GM19023 (cell line): ENCODE measurements around the gene CA4.
"Not testable (repeated sequence)": the region's sequence is repeated elsewhere in the genome, so short reads cannot be mapped to it uniquely, and the experiment has no call there.

ENCODE experiments used
- ATAC-seq: cut with Tn5 transposase; IDR thresholded peaks from one replicate; pipeline ENCODE4 v1.9.1; 2021; ENCODE audit warnings: mild to moderate bottlenecking, moderate library complexity; ENCODE audit not compliant: unreplicated experiment

The CA4 gene

GRCh38 chr17:60149691-60150582, at the start of gene CA4:
Gene CA4 (plus strand): TSS chr17:60149973. CDS start chr17:60150035, 62 bp downstream.
- ATAC-seq = no peak

- not testable (repeated sequence) for ATAC-seq
These were observed 49.2 kb upstream of the CA4 start for GRCh38 chr17:60100577-60100976.

- not testable (repeated sequence) for ATAC-seq
These were observed 47.6 kb upstream of the CA4 start for GRCh38 chr17:60102015-60102631.

GRCh38 chr17:60102632-60103096, 47.1 kb upstream of the CA4 start:
- ATAC-seq = no peak

- no peak for ATAC-seq
These were observed 45.8 kb upstream of the CA4 start for GRCh38 chr17:60103957-60104356.

- ATAC-seq = no peak
These were observed 43.3 kb upstream of the CA4 start for GRCh38 chr17:60106340-60107059.

GRCh38 chr17:60107526-60108257, 42.1 kb upstream of the CA4 start:
- ATAC-seq = no peak

GRCh38 chr17:60108309-60108708, 41.5 kb upstream of the CA4 start:
- not testable (repeated sequence) for ATAC-seq

- ATAC-seq = no peak
These were observed 41.1 kb upstream of the CA4 start for GRCh38 chr17:60108712-60109111.

- ATAC-seq = no peak
These were observed 40.6 kb upstream of the CA4 start for GRCh38 chr17:60109161-60109560.

- ATAC-seq = no peak
These were observed 39.2 kb upstream of the CA4 start for GRCh38 chr17:60110586-60110985.

GRCh38 chr17:60111661-60112060, 38.1 kb upstream of the CA4 start:
- ATAC-seq = not testable (repeated sequence)

GRCh38 chr17:60115364-60115763, 34.4 kb upstream of the CA4 start:
- not testable (repeated sequence) for ATAC-seq

GRCh38 chr17:60116196-60116595, 33.6 kb upstream of the CA4 start:
- ATAC-seq = not testable (repeated sequence)

GRCh38 chr17:60119162-60119561, 30.6 kb upstream of the CA4 start:
- ATAC-seq = not testable (repeated sequence)

- not testable (repeated sequence) for ATAC-seq
These were observed 29.7 kb upstream of the CA4 start for GRCh38 chr17:60119807-60120748.

- ATAC-seq = no peak
These were observed 22.4 kb upstream of the CA4 start for GRCh38 chr17:60127068-60128064.

GRCh38 chr17:60128171-60128859, 21.5 kb upstream of the CA4 start:
- no peak for ATAC-seq
